IPS-20b (cell line): ENCODE data around the gene CSRP1.
"Not testable (repeated sequence)": the region's sequence is repeated elsewhere in the genome, so short reads cannot be mapped to it uniquely, and the experiment has no call there.

Experiments used
- H3K27ac ChIP-seq: one replicate; pipeline ENCODE4 v1.5.1; 2013; ENCODE audit warnings: low read length
- H3K27me3 ChIP-seq: 2 replicates; pipeline ENCODE4 v1.6.1; 2013; ENCODE audit warnings: mild to moderate bottlenecking, low read length, inconsistent platforms; ENCODE audit not compliant: insufficient read depth
- H3K36me3 ChIP-seq: 2 replicates; pipeline ENCODE4 v1.6.1; 2013; ENCODE audit warnings: low read depth, mild to moderate bottlenecking, inconsistent platforms, low read length, moderate library complexity; ENCODE audit not compliant: insufficient read depth
- H3K4me1 ChIP-seq: 2 replicates; pipeline ENCODE4 v1.6.1; 2013; ENCODE audit warnings: mild to moderate bottlenecking, control low read depth, inconsistent platforms, low read length, moderate library complexity; ENCODE audit not compliant: insufficient read depth
- H3K4me3 ChIP-seq: 2 replicates; pipeline ENCODE4 v1.5.1; 2013; ENCODE audit warnings: mild to moderate bottlenecking, low read length, inconsistent platforms
- H3K9ac ChIP-seq: 2 replicates; pipeline ENCODE4 v1.6.1; 2013; ENCODE audit warnings: low read depth, mild to moderate bottlenecking, inconsistent platforms, low read length, moderate library complexity
- H3K9me3 ChIP-seq: 2 replicates; pipeline ENCODE4 v1.6.1; 2013; ENCODE audit warnings: mild to moderate bottlenecking, low read depth, low read length, inconsistent platforms; ENCODE audit not compliant: insufficient read depth

Gene CSRP1

GRCh38 chr1:201506557-201507359 is at the start of gene CSRP1:
TSS of gene CSRP1 (minus strand) at chr1:201507123. CDS start at chr1:201496303, 10,820 bp downstream.
- Histone ChIP-seq H3K9me3 (no peaks in the 10 kb centered on the region), H3K36me3 (no peaks in the 10 kb centered on the region), H3K4me3 (peak within 1 kb of the TSS; percentile 61; the same call in 1 of the 2 replicates), H3K27me3 (peaks cover 34% of the 10 kb centered on the region), H3K27ac (no peak within 1 kb of the TSS), H3K9ac (peak within 1 kb of the TSS; percentile 47; the same call in 1 of the 2 replicates), H3K4me1 (peaks cover 41% of the 10 kb centered on the region)

DNA sequence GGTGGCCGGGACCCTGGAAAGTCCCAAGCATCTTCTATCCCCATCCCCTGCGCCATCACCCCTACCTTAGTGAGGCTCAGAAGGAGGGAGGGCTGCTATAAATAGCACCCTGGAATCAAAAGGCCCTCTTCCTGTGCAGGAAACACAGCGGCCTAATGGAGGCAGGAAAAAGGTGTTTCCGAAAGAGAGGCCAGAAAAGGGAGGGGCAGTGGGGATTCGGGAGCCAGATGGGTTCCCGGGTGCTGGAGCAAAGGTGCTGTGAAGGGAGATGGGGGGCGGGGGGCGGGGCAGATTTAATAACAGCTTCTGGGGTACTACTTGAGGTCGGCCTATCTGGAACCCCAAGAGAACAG is 48.6 kb upstream of the CSRP1 start:
- Histone ChIP-seq H3K27me3 (peaks cover 8% of the 10 kb centered on the region; the same call in 1 of the 2 replicates), H3K27ac (no peak overlapping the region)

GRCh38 chr1:201554789-201555592 is 48.1 kb upstream of the CSRP1 start:
- H3K9me3 ChIP-seq: no peaks in the 10 kb centered on the region
- H3K9ac ChIP-seq: no peak overlapping the region
- peaks cover 2% of the 10 kb centered on the region; the same call in 1 of the 2 replicates for H3K27me3 ChIP-seq
- H3K36me3 ChIP-seq: no peaks in the 10 kb centered on the region
- H3K4me1 ChIP-seq: peaks cover 5% of the 10 kb centered on the region; the same call in 1 of the 2 replicates
- H3K27ac ChIP-seq: no peak overlapping the region
- no peak overlapping the region for H3K4me3 ChIP-seq

More for the DNA sequence above, 48.6 kb upstream of the CSRP1 start:
- H3K9ac ChIP-seq: no peak overlapping the region
- no peaks in the 10 kb centered on the region for H3K9me3 ChIP-seq
- H3K4me3 ChIP-seq: no peak overlapping the region
- peaks cover 5% of the 10 kb centered on the region; the same call in 1 of the 2 replicates for H3K4me1 ChIP-seq
- no peaks in the 10 kb centered on the region for H3K36me3 ChIP-seq

DNA sequence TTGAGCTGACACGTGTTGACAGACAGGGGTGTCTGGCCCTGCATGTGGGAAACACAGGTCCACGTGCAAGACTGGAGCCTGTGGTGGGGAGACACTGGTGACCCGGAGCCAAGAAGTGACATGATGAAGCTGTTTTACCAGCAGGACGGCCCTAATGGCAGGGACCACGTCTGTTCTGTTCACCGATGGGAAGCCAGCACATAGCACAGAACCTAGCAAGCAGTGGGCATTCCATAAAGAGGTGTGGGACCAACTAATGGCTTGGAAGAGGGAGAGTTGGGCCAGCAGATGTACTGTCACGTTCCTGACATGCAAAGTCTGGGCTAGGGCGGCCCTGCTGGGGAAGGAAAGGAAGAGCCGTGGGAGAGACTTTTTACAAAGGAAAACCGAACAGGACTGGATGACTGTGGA is 47.3 kb upstream of the CSRP1 start:
- Histone ChIP-seq H3K9me3 (no peaks in the 10 kb centered on the region), H3K27me3 (no peaks in the 10 kb centered on the region), H3K27ac (no peak overlapping the region), H3K4me3 (no peak overlapping the region), H3K4me1 (peaks cover 5% of the 10 kb centered on the region; the same call in 1 of the 2 replicates), H3K9ac (no peak overlapping the region), H3K36me3 (no peaks in the 10 kb centered on the region)

GRCh38 chr1:201553496-201554189 is 46.7 kb upstream of the CSRP1 start:
- Histone ChIP-seq H3K9me3 (no peaks in the 10 kb centered on the region), H3K27ac (no peak overlapping the region), H3K36me3 (no peaks in the 10 kb centered on the region), H3K4me1 (peaks cover 5% of the 10 kb centered on the region; the same call in 1 of the 2 replicates), H3K9ac (no peak overlapping the region), H3K27me3 (no peaks in the 10 kb centered on the region), H3K4me3 (no peak overlapping the region)

DNA sequence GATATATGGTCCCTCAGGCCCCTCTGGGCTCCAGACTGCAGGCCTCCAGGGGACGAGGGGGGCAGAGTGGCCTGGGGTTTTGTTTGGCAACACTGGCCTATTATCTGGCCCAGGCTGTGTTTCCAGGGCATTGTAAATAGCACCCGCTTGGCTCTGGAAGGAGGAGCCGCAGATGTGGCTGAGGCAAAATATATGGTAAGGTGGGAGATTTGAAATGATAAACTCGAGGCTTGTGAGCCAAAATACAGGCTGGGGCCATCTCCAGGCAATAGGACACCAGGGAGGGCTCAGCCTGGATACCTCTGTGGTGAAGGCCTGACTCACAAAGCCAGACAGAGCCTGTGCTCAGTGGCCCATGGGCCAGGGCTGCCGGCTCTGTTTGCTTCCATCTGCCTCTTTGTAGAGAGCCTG is 46.0 kb upstream of the CSRP1 start:
- Histone ChIP-seq H3K4me1 (peaks cover 5% of the 10 kb centered on the region; the same call in 1 of the 2 replicates), H3K9ac (no peak overlapping the region), H3K9me3 (no peaks in the 10 kb centered on the region), H3K36me3 (no peaks in the 10 kb centered on the region), H3K4me3 (no peak overlapping the region), H3K27ac (no peak overlapping the region), H3K27me3 (no peaks in the 10 kb centered on the region)

GRCh38 chr1:201551877-201552731 is 45.2 kb upstream of the CSRP1 start:
- H3K36me3 ChIP-seq: no peaks in the 10 kb centered on the region
- H3K27ac ChIP-seq: no peak overlapping the region
- H3K27me3 ChIP-seq: no peaks in the 10 kb centered on the region
- peaks cover under 1% of the 10 kb centered on the region; the same call in 1 of the 2 replicates for H3K4me1 ChIP-seq
- no peak overlapping the region for H3K4me3 ChIP-seq
- no peaks in the 10 kb centered on the region for H3K9me3 ChIP-seq
- no peak overlapping the region for H3K9ac ChIP-seq

- no peaks in the 10 kb centered on the region for H3K4me1 ChIP-seq
- no peaks in the 10 kb centered on the region for H3K9me3 ChIP-seq
- no peaks in the 10 kb centered on the region for H3K36me3 ChIP-seq
- no peak overlapping the region for H3K9ac ChIP-seq
- H3K4me3 ChIP-seq: no peak overlapping the region
- H3K27ac ChIP-seq: no peak overlapping the region
- no peaks in the 10 kb centered on the region for H3K27me3 ChIP-seq
Measured at GRCh38 chr1:201551096-201551495, 44.2 kb upstream of the CSRP1 start.

- H3K36me3 ChIP-seq, H3K27me3 ChIP-seq, H3K27ac ChIP-seq, H3K9ac ChIP-seq, H3K4me1 ChIP-seq, H3K4me3 ChIP-seq, H3K9me3 ChIP-seq: not testable (repeated sequence)
Measured at GRCh38 chr1:201549522-201549921, 42.6 kb upstream of the CSRP1 start.

- no peaks in the 10 kb centered on the region for H3K36me3 ChIP-seq
- H3K4me1 ChIP-seq: peaks cover 6% of the 10 kb centered on the region; the same call in 1 of the 2 replicates
- H3K27ac ChIP-seq: no peak overlapping the region
- no peak overlapping the region for H3K9ac ChIP-seq
- no peaks in the 10 kb centered on the region for H3K9me3 ChIP-seq
- no peak overlapping the region for H3K4me3 ChIP-seq
- H3K27me3 ChIP-seq: peaks cover 19% of the 10 kb centered on the region
Measured at GRCh38 chr1:201545851-201546492, 39.0 kb upstream of the CSRP1 start.
